Neuronal stem cell (in vitro differentiated cells): ENCODE results near the gene NCS1.
A peak's percentile ranks its signal among the peaks of the same experiment; 100 is the strongest.

Experiments
- DNase-seq: peaks from one replicate; pipeline ENCODE4 v3.0.0-alpha.2; 2013; ENCODE audit warnings: low spot score
- H2AFZ ChIP-seq: one replicate; pipeline ENCODE4 v1.6.1; 2013; ENCODE audit warnings: mild to moderate bottlenecking, low read length, inconsistent platforms
- H2AK5ac ChIP-seq: 2 replicates; pipeline ENCODE4 v1.6.1; 2013; ENCODE audit warnings: low read depth, mild to moderate bottlenecking, inconsistent platforms, low read length, moderate library complexity, mixed read lengths
- H2BK120ac ChIP-seq: 2 replicates; pipeline ENCODE4 v1.6.1; 2013; ENCODE audit warnings: low read depth, mild to moderate bottlenecking, inconsistent platforms, low read length, moderate library complexity, mixed read lengths
- H2BK12ac ChIP-seq: one replicate; pipeline ENCODE4 v1.6.1; 2013; ENCODE audit warnings: low read length, inconsistent platforms
- H2BK15ac ChIP-seq: 2 replicates; pipeline ENCODE4 v1.6.1; 2013; ENCODE audit warnings: mild to moderate bottlenecking, low read length, inconsistent platforms, mixed read lengths
- H2BK5ac ChIP-seq: one replicate; pipeline ENCODE4 v1.6.1; 2013; ENCODE audit warnings: inconsistent platforms, mild to moderate bottlenecking, low read length, moderate library complexity
- H3K14ac ChIP-seq: one replicate; pipeline ENCODE4 v1.6.1; 2013; ENCODE audit warnings: low read length, inconsistent platforms
- H3K18ac ChIP-seq: 2 replicates; pipeline ENCODE4 v1.6.1; 2013; ENCODE audit warnings: low read length, inconsistent platforms
- H3K23ac ChIP-seq: 2 replicates; pipeline ENCODE4 v1.6.1; 2013; ENCODE audit warnings: low read depth, mild to moderate bottlenecking, mixed read lengths, low read length, inconsistent platforms; ENCODE audit not compliant: poor library complexity
- H3K27ac ChIP-seq: replicated peaks from 3 replicates; pipeline ENCODE4 v1.5.1; 2013; ENCODE audit warnings: low read length, inconsistent platforms
- H3K27me3 ChIP-seq, 3 experiments: 2 replicates each; pipeline ENCODE4 v1.6.1; 2013; ENCODE audit warnings: low read length in 3 of 3, mild to moderate bottlenecking in 2 of 3, inconsistent platforms in 1 of 3, low read depth in 1 of 3, mixed read lengths in 1 of 3, moderate library complexity in 1 of 3; ENCODE audit not compliant: control insufficient read depth in 3 of 3, insufficient read depth in 3 of 3
- H3K36me3 ChIP-seq, 2 donors: replicated peaks in 1 of 2; 2 replicates each; pipeline ENCODE4 v1.6.1; 2013; ENCODE audit warnings: low read length in 2 of 2; ENCODE audit not compliant: control insufficient read depth in 2 of 2, insufficient read depth in 2 of 2
- H3K4ac ChIP-seq: 2 replicates; pipeline ENCODE4 v1.6.1; 2013; ENCODE audit warnings: inconsistent platforms, mild to moderate bottlenecking, low read length, moderate library complexity
- H3K4me1 ChIP-seq, 2 donors: 1 replicate in 1 of 2; 2 replicates in 1 of 2; pipeline ENCODE4 v1.6.1; 2013; ENCODE audit warnings: low read length in 2 of 2, low read depth in 1 of 2; ENCODE audit not compliant: control insufficient read depth in 2 of 2, insufficient read depth in 1 of 2
- H3K4me2 ChIP-seq: one replicate; pipeline ENCODE4 v1.6.1; 2013; ENCODE audit warnings: mild to moderate bottlenecking, low read length, inconsistent platforms; ENCODE audit not compliant: insufficient read depth, poor library complexity, severe bottlenecking
- H3K4me3 ChIP-seq, 2 donors: 2 replicates each; pipeline ENCODE4 v1.5.1; 2013; ENCODE audit warnings: low read length in 2 of 2, mild to moderate bottlenecking in 2 of 2, inconsistent platforms in 1 of 2, moderate library complexity in 1 of 2
- H3K79me1 ChIP-seq: one replicate; pipeline ENCODE4 v1.6.1; 2013; ENCODE audit warnings: low read depth, mild to moderate bottlenecking, inconsistent platforms, low read length, moderate library complexity
- H3K9ac ChIP-seq: one replicate; pipeline ENCODE4 v1.6.1; 2013; ENCODE audit warnings: mild to moderate bottlenecking, low read depth, low read length, inconsistent platforms; ENCODE audit not compliant: poor library complexity
- H3K9me3 ChIP-seq, 2 donors: replicated peaks in 1 of 2; 2 replicates each; pipeline versions ENCODE3 to v1.6.1; 2013; ENCODE audit warnings: low read length in 2 of 2, mild to moderate bottlenecking in 2 of 2, inconsistent platforms in 1 of 2, low read depth in 1 of 2, mixed read lengths in 1 of 2, moderate library complexity in 1 of 2; ENCODE audit not compliant: control insufficient read depth in 2 of 2, insufficient read depth in 1 of 2
- H4K8ac ChIP-seq: one replicate; pipeline ENCODE4 v1.6.1; 2013; ENCODE audit warnings: low read depth, mild to moderate bottlenecking, inconsistent platforms, low read length, moderate library complexity
- H4K91ac ChIP-seq: one replicate; pipeline ENCODE4 v1.6.1; 2013; ENCODE audit warnings: low read length, low read depth, mild to moderate bottlenecking, inconsistent platforms; ENCODE audit not compliant: poor library complexity
- WGBS, 2 donors: extraction: QIAGEN DNeasy Blood & Tissue Kit; methylation state at CpG; one replicate each; pipeline ENCODE4 v1.1.7; 2013; ENCODE audit warnings: missing lambda C conversion rate in 2 of 2, mixed read lengths in 1 of 2; ENCODE audit not compliant: insufficient read length in 2 of 2, insufficient replicate concordance in 1 of 2; ENCODE audit errors: extremely low coverage in 2 of 2; 5-methylcytosine and 5-hydroxymethylcytosine counted together

NCS1 gene

DNA sequence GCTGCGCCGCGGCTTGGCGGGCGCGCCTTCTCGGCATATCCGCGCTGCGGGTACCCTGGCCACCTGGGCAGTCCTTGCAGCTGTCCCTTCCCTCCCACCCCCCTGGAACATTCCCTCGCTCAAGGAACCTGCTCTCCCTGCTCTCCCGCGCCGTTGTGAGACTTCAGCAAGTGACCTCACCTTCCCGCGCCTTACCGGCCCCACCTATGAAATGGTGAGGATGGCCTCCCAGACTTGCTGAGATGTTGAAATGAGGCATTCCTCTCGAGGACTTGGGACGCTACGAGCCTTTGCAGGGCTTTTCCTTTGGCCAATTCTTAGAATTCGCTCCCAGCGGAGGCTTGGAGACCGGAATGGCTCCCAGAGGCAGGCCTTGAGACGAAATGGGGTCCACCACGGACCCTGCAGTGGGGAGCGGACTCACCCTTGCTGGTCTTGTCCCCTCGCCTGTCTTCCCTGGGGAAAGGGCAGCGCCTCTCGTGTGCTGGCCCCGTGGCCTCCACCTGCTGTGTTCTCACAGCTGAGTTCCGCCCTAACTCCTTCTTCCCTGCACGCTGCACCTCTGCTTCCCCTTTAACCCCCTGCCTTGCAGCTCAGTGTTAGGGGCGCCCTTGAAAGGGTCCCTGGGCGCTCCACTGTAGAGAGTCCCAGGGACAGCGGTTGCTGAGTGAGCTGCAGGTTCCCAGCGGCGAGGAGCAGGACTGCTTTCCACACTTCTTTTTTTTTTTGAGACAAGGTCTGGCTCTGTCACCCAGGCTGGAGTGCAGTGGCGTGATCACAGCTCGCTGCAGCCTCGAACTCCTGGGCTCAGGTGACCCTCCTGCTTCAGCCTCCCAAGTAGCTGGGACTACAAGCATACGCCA is 94.3 kb downstream of the NCS1 start:
- peaks cover 12 to 95% (median 42%) of the 10 kb centered on the region in 3 experiments for H3K27me3 ChIP-seq
- H3K4me1 ChIP-seq: peaks cover 0 to 11% of the 10 kb centered on the region in 2 donors
- peak overlapping the region; percentile 98 for H3K4me2 ChIP-seq
- H3K9ac ChIP-seq: peak overlapping the region; percentile 68
- H4K8ac ChIP-seq: no peak overlapping the region
- no CpG with 5 or more reads among the region's 41 CpGs for WGBS, 2 donors
- peak overlapping the region; percentile 92 for H2AFZ ChIP-seq
- peak overlapping the region; percentile 43 for H3K14ac ChIP-seq
- DNase-seq: no peak
- no peaks in the 10 kb centered on the region for H3K9me3 ChIP-seq
- peak overlapping the region; percentile 50 for H2AK5ac ChIP-seq
- H2BK120ac ChIP-seq: no peak overlapping the region
- H3K23ac ChIP-seq: no peak overlapping the region
- H3K18ac ChIP-seq: peak overlapping the region; percentile 15
- no peak overlapping the region for H2BK5ac ChIP-seq
- peak overlapping the region; percentile 26 for H2BK15ac ChIP-seq
- no peaks in the 10 kb centered on the region for H3K79me1 ChIP-seq
- H4K91ac ChIP-seq: no peak overlapping the region
- H2BK12ac ChIP-seq: no peak overlapping the region
- H3K4ac ChIP-seq: no peak overlapping the region
- no peak overlapping the region for H3K4me3 ChIP-seq
- H3K27ac ChIP-seq: no peak overlapping the region
- no peaks in the 10 kb centered on the region for H3K36me3 ChIP-seq

DNA sequence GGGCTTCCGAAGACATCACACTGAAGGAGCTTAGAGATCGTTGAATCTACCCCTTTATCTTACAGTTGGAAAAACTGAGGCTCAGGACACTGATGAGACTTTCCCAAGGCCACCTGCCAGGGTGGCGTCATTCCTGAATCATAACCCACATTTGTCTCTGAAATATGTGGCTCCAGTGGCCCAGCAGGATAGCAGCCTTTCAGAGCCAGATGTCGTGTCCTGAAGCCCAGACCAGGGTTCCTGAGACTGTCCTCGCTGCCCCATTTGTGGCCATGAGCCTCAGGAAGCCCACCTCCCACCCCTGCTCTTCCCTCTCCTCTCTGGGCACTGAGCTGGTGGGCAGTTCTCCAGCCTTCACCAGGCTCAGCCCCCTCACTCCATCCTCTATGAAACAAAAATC is 95.7 kb downstream of the NCS1 start:
- WGBS, 2 donors: no CpG with 5 or more reads among the region's 5 CpGs
- H2AFZ ChIP-seq: no peak overlapping the region
- no peak overlapping the region for H3K14ac ChIP-seq
- no peak overlapping the region for H4K8ac ChIP-seq
- no peak overlapping the region for H2BK12ac ChIP-seq
- no peak overlapping the region for H3K27ac ChIP-seq
- no peaks in the 10 kb centered on the region for H3K9me3 ChIP-seq
- peaks cover 12 to 86% (median 42%) of the 10 kb centered on the region in 3 experiments for H3K27me3 ChIP-seq
- peak overlapping the region; percentile 35 for H2BK120ac ChIP-seq
- H3K4ac ChIP-seq: no peak overlapping the region
- no peaks in the 10 kb centered on the region for H3K36me3 ChIP-seq
- no peak overlapping the region for H3K4me2 ChIP-seq
- H4K91ac ChIP-seq: no peak overlapping the region
- H3K4me3 ChIP-seq: no peak overlapping the region
- peak overlapping the region; percentile 55 for H2BK15ac ChIP-seq
- peak overlapping the region; percentile 95 for H3K23ac ChIP-seq
- H3K4me1 ChIP-seq: peaks cover 0 to 11% of the 10 kb centered on the region in 2 donors
- peak overlapping the region; percentile 61 for H2AK5ac ChIP-seq
- no peak overlapping the region for H3K18ac ChIP-seq
- no peak for DNase-seq
- no peaks in the 10 kb centered on the region for H3K79me1 ChIP-seq
- no peak overlapping the region for H2BK5ac ChIP-seq
- H3K9ac ChIP-seq: no peak overlapping the region

- H3K14ac ChIP-seq: no peak overlapping the region
- no peak overlapping the region for H2BK5ac ChIP-seq
- H3K23ac ChIP-seq: peak overlapping the region; percentile 95
- H3K9me3 ChIP-seq: no peaks in the 10 kb centered on the region
- H4K8ac ChIP-seq: no peak overlapping the region
- H3K18ac ChIP-seq: peak overlapping the region; percentile 11
- H3K4ac ChIP-seq: no peak overlapping the region
- peak overlapping the region; percentile 6 for H2BK12ac ChIP-seq
- H3K36me3 ChIP-seq: no peaks in the 10 kb centered on the region
- peak overlapping the region; percentile 43 for H4K91ac ChIP-seq
- no CpG with 5 or more reads among the region's 16 CpGs for WGBS, 2 donors
- peak overlapping the region in 1 of 2 donors; percentile 7 for H3K4me3 ChIP-seq
- H3K4me2 ChIP-seq: no peak overlapping the region
- DNase-seq: no peak
- H3K27me3 ChIP-seq: peaks cover 12 to 79% (median 40%) of the 10 kb centered on the region in 3 experiments
- no peaks in the 10 kb centered on the region for H3K79me1 ChIP-seq
- peak overlapping the region; percentile 83 for H2AK5ac ChIP-seq
- H2BK120ac ChIP-seq: peak overlapping the region; percentile 35
- peak overlapping the region; percentile 63 for H3K9ac ChIP-seq
- H3K4me1 ChIP-seq: peaks cover 0 to 11% of the 10 kb centered on the region in 2 donors
- H2BK15ac ChIP-seq: peak overlapping the region; percentile 55
- no peak overlapping the region for H3K27ac ChIP-seq
- no peak overlapping the region for H2AFZ ChIP-seq
These were observed 96.5 kb downstream of the NCS1 start for GRCh38 chr9:130268521-130269211.

DNA sequence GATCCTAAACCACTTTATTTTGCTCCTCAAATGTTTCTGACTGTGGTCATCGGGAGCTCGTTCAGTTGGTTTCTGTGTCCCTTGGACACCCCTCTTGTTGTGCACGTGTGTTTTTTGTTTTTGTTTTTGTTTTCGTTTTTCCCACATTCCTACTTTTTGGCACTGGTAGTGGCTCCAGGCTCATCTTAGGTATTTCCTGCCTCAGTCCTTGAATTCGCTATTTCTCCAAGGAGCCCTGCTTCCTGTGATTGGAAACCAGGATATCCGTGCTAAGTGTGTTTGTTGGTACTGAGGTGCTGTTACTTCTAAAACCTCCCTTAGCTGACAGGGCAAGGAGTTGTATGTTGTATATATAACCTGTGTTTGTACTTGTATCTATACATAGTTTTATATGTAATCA is 99.3 kb downstream of the NCS1 start:
- no peak overlapping the region for H3K14ac ChIP-seq
- WGBS, 2 donors: no CpG with 5 or more reads among the region's 6 CpGs

More for the DNA sequence above, 99.3 kb downstream of the NCS1 start:
- Histone ChIP-seq H3K4me2 (no peak overlapping the region), H2AK5ac (no peak overlapping the region), H3K27ac (no peak overlapping the region), H3K4me1 (peaks cover 0 to 10% of the 10 kb centered on the region in 2 donors), H2AFZ (no peak overlapping the region), H3K9me3 (no peaks in the 10 kb centered on the region), H2BK120ac (no peak overlapping the region), H3K9ac (no peak overlapping the region), H3K27me3 (peaks cover 0 to 54% (median 16%) of the 10 kb centered on the region in 3 experiments), H4K8ac (no peak overlapping the region), H3K79me1 (no peaks in the 10 kb centered on the region), H3K23ac (no peak overlapping the region), H3K4ac (no peak overlapping the region), H3K36me3 (no peaks in the 10 kb centered on the region), H2BK5ac (no peak overlapping the region), H4K91ac (no peak overlapping the region), H3K4me3 (no peak overlapping the region), H2BK12ac (no peak overlapping the region), H2BK15ac (no peak overlapping the region), H3K18ac (no peak overlapping the region)
- no peak for DNase-seq
